T-helper 22 cell (primary cell): ENCODE measurements around the gene MFAP3.
A peak's percentile ranks its signal among the peaks of the same experiment; 100 is the strongest.
"Not testable (repeated sequence)": the region's sequence is repeated elsewhere in the genome, so short reads cannot be mapped to it uniquely, and the experiment has no call there.

Experiments
- DNase-seq: peaks from one replicate; pipeline ENCODE4 v3.0.0-alpha.2; 2020; ENCODE audit warnings: low read depth

The MFAP3 gene

GRCh38 chr5:154038707-154039457 is at the start of gene MFAP3, which contains the start of gene FAM114A2:
Gene MFAP3, plus strand, starts transcription at chr5:154038967. Its CDS starts 10,756 bp downstream, at chr5:154049723.
Gene FAM114A2, minus strand, starts transcription at chr5:154038910. Its CDS starts 3,957 bp downstream, at chr5:154034953.
- peak; percentile 80 for DNase-seq

- DNase-seq: no peak
Measured at GRCh38 chr5:153991168-153991567, 47.6 kb upstream of the MFAP3 start.

- DNase-seq: no peak
Measured at GRCh38 chr5:153998010-153998409, 40.8 kb upstream of the MFAP3 start.

- no peak for DNase-seq
Measured at GRCh38 chr5:153998768-153999167, 40.0 kb upstream of the MFAP3 start.

- DNase-seq: no peak
Measured at GRCh38 chr5:153999995-154000394, 38.8 kb upstream of the MFAP3 start.

- DNase-seq: no peak
Measured at GRCh38 chr5:154000703-154001102, 38.1 kb upstream of the MFAP3 start.

GRCh38 chr5:154002093-154002492 is 36.7 kb upstream of the MFAP3 start:
- no peak for DNase-seq

GRCh38 chr5:154002511-154003020 is 36.2 kb upstream of the MFAP3 start:
- no peak for DNase-seq

GRCh38 chr5:154005648-154006047 is 33.1 kb upstream of the MFAP3 start:
- no peak for DNase-seq

- no peak for DNase-seq
Measured at GRCh38 chr5:154010660-154011059, 28.1 kb upstream of the MFAP3 start.

GRCh38 chr5:154015071-154015693 is 23.6 kb upstream of the MFAP3 start:
- DNase-seq: no peak

GRCh38 chr5:154018919-154019318 is 19.8 kb upstream of the MFAP3 start:
- not testable (repeated sequence) for DNase-seq

GRCh38 chr5:154025951-154026350 is 12.8 kb upstream of the MFAP3 start:
- DNase-seq: no peak

- no peak for DNase-seq
Measured at GRCh38 chr5:154031937-154032489, 6.8 kb upstream of the MFAP3 start.

- no peak for DNase-seq
Measured at GRCh38 chr5:154034944-154035343, 3.8 kb upstream of the MFAP3 start.

GRCh38 chr5:154038261-154038706 is 483 bp upstream of the MFAP3 start:
- peak; percentile 15 for DNase-seq

GRCh38 chr5:154039458-154039829 is 677 bp downstream of the MFAP3 start:
- DNase-seq: no peak

GRCh38 chr5:154042766-154043165 is 4.0 kb downstream of the MFAP3 start:
- DNase-seq: no peak

- no peak for DNase-seq
Measured at GRCh38 chr5:154044099-154044498, 5.3 kb downstream of the MFAP3 start.

GRCh38 chr5:154044581-154044980 is 5.8 kb downstream of the MFAP3 start:
- no peak for DNase-seq

GRCh38 chr5:154046486-154046885 is 7.7 kb downstream of the MFAP3 start:
- DNase-seq: no peak

- DNase-seq: no peak
Measured at GRCh38 chr5:154047324-154047723, 8.6 kb downstream of the MFAP3 start.

- DNase-seq: no peak
Measured at GRCh38 chr5:154049636-154050035, 10.9 kb downstream of the MFAP3 start.
